ENCODE results near the gene XCL1. TPM values are rescaled to one million over a fixed set of nuclear protein-coding genes. Genes with fewer than 3 reads are reported as not detected.

The XCL1 gene
- total and polyA plus RNA-seq, 3 donors from 2014 or later = 0.51 TPM; not detected in 2

DNA sequence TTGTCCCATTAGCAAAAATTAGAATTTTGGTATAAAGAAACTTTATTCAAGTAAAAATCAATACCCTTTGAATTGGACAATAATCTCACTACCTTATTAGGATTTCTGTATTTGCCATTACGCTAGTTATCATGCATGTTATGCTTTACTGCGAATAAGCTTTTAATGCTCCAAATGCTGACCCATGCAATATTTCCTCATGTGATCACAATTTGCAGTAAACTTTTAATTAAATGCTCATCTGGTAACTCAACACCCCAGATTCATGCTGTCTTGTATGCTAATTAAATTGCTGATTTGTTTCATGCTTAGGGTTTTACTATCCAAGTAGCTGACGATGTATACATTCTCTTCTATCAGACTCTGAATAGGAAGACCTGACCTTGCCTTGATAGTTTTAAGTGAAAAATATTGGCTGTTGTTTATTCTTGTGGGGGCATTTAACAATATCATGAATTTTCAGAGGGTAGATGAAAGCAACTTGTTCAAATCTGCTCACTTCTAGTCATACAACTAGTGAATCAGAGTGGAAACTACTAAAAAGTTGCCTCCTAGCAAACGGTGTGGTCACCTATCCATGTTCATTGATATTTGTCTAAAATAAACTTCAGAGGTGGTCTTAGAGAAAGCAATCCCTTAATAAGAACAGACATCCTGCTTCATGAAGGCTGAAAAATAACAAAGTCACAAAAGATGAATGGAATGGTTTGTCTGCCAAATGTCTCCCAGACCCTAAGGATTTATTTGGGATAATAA, 5.6 kb downstream of the XCL1 start:
- no peaks in the 10 kb centered on the region for H3K36me3 ChIP-seq (ENCODE audit: low read depth, missing control alignments)
- TF ChIP-seq, protein P1, sequence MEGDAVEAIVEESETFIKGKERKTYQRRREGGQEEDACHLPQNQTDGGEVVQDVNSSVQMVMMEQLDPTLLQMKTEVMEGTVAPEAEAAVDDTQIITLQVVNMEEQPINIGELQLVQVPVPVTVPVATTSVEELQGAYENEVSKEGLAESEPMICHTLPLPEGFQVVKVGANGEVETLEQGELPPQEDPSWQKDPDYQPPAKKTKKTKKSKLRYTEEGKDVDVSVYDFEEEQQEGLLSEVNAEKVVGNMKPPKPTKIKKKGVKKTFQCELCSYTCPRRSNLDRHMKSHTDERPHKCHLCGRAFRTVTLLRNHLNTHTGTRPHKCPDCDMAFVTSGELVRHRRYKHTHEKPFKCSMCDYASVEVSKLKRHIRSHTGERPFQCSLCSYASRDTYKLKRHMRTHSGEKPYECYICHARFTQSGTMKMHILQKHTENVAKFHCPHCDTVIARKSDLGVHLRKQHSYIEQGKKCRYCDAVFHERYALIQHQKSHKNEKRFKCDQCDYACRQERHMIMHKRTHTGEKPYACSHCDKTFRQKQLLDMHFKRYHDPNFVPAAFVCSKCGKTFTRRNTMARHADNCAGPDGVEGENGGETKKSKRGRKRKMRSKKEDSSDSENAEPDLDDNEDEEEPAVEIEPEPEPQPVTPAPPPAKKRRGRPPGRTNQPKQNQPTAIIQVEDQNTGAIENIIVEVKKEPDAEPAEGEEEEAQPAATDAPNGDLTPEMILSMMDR (IDR thresholded peaks at IDR 0.05) = no peak
- TF ChIP-seq POLR2A (IDR thresholded peaks at IDR 0.05) = no peak
- H3K27me3 ChIP-seq = no peaks in the 10 kb centered on the region
- intact Hi-C loops (cut with DNase I; ENCODE audit: low total_unique reads) = no loop called here
- H3K4me1 ChIP-seq = no peaks in the 10 kb centered on the region
- DNase-seq = no peak
- no peak overlapping the region for H3K4me3 ChIP-seq
- whole genome bisulfite sequencing, 2 donors = 86% methylated on average over 4 of the region's 4 CpGs
- H3K9me3 ChIP-seq = no peaks in the 10 kb centered on the region
- no peak overlapping the region for H3K27ac ChIP-seq

DNA sequence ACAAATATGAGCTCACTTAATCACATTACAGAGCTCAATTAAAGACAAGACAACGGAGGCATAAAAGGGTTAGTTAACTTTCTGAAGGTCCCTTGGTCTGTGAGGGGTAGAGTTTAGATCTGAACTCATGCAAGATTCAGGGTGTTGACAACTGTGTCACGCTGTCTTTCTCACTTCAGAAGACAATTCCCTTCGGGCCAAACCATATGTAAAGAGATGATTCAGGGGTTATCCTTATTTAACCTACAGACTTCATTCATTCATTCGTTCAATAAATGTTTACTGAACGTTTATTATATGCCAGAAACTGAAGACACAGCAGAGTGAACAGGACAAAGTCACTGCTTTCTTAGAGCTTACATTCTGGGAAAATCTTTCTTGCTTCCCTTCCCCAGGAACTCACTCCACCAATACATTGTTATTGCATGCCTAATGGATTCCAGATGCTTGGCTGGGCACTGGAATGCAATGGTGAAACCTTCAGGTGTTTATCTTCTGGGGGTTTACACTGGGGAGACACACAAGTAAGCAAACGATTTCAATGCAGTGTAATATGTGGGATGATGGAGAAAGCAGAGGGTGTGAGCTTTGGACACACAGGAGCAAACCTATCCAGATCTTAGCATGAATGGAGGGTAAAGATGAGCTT, 6.4 kb downstream of the XCL1 start:
- Histone ChIP-seq H3K27ac (no peak overlapping the region), H3K4me1 (no peaks in the 10 kb centered on the region), H3K27me3 (no peaks in the 10 kb centered on the region), H3K36me3 (ENCODE audit: low read depth, missing control alignments) (no peaks in the 10 kb centered on the region), H3K4me3 (no peak overlapping the region), H3K9me3 (no peaks in the 10 kb centered on the region)
- 67 to 75% methylated on average over 6 of the region's 6 CpGs for WGBS, 2 donors
- DNase-seq = no peak
- intact Hi-C loops (cut with DNase I; ENCODE audit: low total_unique reads) = no loop called here
- TF ChIP-seq, protein P1 (IDR thresholded peaks at IDR 0.05) = no peak
- no peak for TF ChIP-seq POLR2A (IDR thresholded peaks at IDR 0.05)

DNA sequence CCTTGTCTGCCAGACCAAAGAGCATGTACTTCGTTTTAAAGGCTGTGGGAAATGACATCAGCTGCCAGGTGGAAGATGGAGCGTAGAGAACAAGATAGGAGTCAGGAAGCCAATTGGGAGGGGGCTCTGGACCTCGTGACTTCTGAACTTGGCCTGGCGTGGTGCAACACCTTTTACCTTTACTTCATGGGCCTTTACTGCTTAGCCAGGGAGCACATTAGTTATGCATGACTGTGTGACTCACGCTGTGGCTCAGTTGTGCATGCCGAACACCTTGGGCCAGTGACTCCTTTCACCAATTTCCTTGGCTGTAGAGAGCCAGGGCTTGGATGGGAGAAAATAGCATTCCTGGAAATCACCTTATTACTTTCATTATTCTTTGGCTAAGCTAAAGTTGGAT, 7.2 kb downstream of the XCL1 start:
- H3K9me3 ChIP-seq = no peaks in the 10 kb centered on the region
- intact Hi-C loops (cut with DNase I; ENCODE audit: low total_unique reads) = no loop called here
- DNase-seq = no peak
- 93 to 96% methylated on average over 6 of the region's 6 CpGs for WGBS, 2 donors
- H3K27ac ChIP-seq = no peak overlapping the region
- no peaks in the 10 kb centered on the region for H3K4me1 ChIP-seq
- H3K27me3 ChIP-seq = no peaks in the 10 kb centered on the region
- no peak overlapping the region for H3K4me3 ChIP-seq
- TF ChIP-seq POLR2A (IDR thresholded peaks at IDR 0.05) = no peak
- TF ChIP-seq, protein P1 (IDR thresholded peaks at IDR 0.05) = no peak
- H3K36me3 ChIP-seq (ENCODE audit: low read depth, missing control alignments) = no peaks in the 10 kb centered on the region

DNA sequence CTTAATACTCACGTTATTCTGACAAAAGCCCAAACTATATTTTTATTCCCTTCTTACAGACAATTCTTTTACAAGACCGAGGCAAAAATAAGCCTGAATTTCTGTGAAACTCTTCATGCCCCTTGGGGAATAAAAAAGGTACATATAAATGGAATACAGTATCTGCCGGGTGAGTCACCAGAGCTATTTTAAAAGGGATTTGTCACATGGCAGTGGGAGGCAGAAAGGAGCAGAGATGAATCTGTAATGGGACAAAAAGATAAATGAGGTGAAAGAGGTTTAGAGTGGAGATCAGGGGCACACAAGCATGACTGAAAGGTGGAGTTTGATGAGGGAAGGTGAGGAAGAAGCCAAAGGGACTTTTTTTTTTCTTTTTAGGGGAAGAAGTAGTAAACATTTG, 8.8 kb downstream of the XCL1 start:
- no peak for DNase-seq

More for the DNA sequence above, 8.8 kb downstream of the XCL1 start:
- H3K27me3 ChIP-seq = no peaks in the 10 kb centered on the region
- 56 to 71% methylated on average over 3 of the region's 3 CpGs for WGBS, 2 donors
- H3K4me1 ChIP-seq = no peaks in the 10 kb centered on the region
- no peaks in the 10 kb centered on the region for H3K36me3 ChIP-seq (ENCODE audit: low read depth, missing control alignments)
- no peak overlapping the region for H3K27ac ChIP-seq
- no peaks in the 10 kb centered on the region for H3K9me3 ChIP-seq
- TF ChIP-seq, protein P1 (IDR thresholded peaks at IDR 0.05) = no peak
- intact Hi-C loops (cut with DNase I; ENCODE audit: low total_unique reads) = no loop called here
- H3K4me3 ChIP-seq = no peak overlapping the region

Data from testis (tissue), 3 donors.